Mesothelial cell of epicardium (in vitro differentiated cells): Measurements from ENCODE around the gene TEKT1. TPM values are rescaled to one million over a fixed set of nuclear protein-coding genes. Genes with fewer than 3 reads are reported as not detected.

ENCODE experiments used
- DNase-seq, 2 experiments: peaks; one replicate each; pipeline ENCODE4 v3.0.0; 2021; ENCODE audit warnings: low spot score in 2 of 2; ENCODE audit not compliant: unreplicated experiment in 2 of 2
- H3K27ac Mint-ChIP-seq: 2 replicates; pipeline ENCODE4 v1.8.0; 2021; ENCODE audit warnings: mixed read lengths
- H3K27me3 Mint-ChIP-seq: 2 replicates; pipeline ENCODE4 v1.8.0; 2021; ENCODE audit warnings: low read depth, mixed read lengths
- H3K36me3 Mint-ChIP-seq: 2 replicates; pipeline ENCODE4 v1.8.0; 2021; ENCODE audit warnings: mixed read lengths
- H3K4me1 Mint-ChIP-seq: 2 replicates; pipeline ENCODE4 v1.8.0; 2021; ENCODE audit warnings: mixed read lengths
- H3K4me3 Mint-ChIP-seq: 2 replicates; pipeline ENCODE4 v1.8.0; 2021; ENCODE audit warnings: mild to moderate bottlenecking, moderate library complexity, mixed read lengths
- H3K9me3 Mint-ChIP-seq: 2 replicates; pipeline ENCODE4 v1.8.0; 2021; ENCODE audit warnings: mixed read lengths
- CTCF ChIP-seq: fragments of 200-600 bp; sonication (generic); IDR thresholded peaks from one replicate; pipeline ENCODE4 v1.5.0; 2021; ENCODE audit warnings: antibody characterized with exemption; ENCODE audit not compliant: unreplicated experiment
- total RNA-seq: library from RNA; stranded (reverse); gene quantifications from 3 replicates; pipeline ENCODE4 v1.2.1, GENCODE V29; 2021

TEKT1 gene
- total RNA-seq, 1 donor from 2014 or later, result not detected

GRCh38 chr17:6772016-6772415 is 59.5 kb downstream of the TEKT1 start:
- no peak for TF ChIP-seq CTCF
- no peak for DNase-seq
- H3K36me3 Mint-ChIP-seq, result peaks cover 7% of the 10 kb centered on the region
- H3K27ac Mint-ChIP-seq, result no peak overlapping the region
- H3K4me3 Mint-ChIP-seq, result no peak overlapping the region
- peaks cover 33% of the 10 kb centered on the region for H3K9me3 Mint-ChIP-seq
- no peaks in the 10 kb centered on the region for H3K4me1 Mint-ChIP-seq
- H3K27me3 Mint-ChIP-seq, result peaks cover 60% of the 10 kb centered on the region

GRCh38 chr17:6768447-6768846 is 63.1 kb downstream of the TEKT1 start:
- Mint-ChIP-seq H3K4me1 (no peaks in the 10 kb centered on the region), H3K27me3 (peaks cover 48% of the 10 kb centered on the region), H3K27ac (no peak overlapping the region), H3K36me3 (peaks cover 6% of the 10 kb centered on the region), H3K4me3 (no peak overlapping the region), H3K9me3 (peaks cover 27% of the 10 kb centered on the region)
- no peak for DNase-seq
- no peak for TF ChIP-seq CTCF

- TF ChIP-seq CTCF, result no peak
- Mint-ChIP-seq H3K9me3 (peaks cover 4% of the 10 kb centered on the region), H3K27me3 (peaks cover 64% of the 10 kb centered on the region)
Observed at GRCh38 chr17:6761779-6762178, 69.8 kb downstream of the TEKT1 start.

GRCh38 chr17:6757747-6758146 is 73.8 kb downstream of the TEKT1 start:
- H3K4me1 Mint-ChIP-seq, result peaks cover 11% of the 10 kb centered on the region
- no peaks in the 10 kb centered on the region for H3K36me3 Mint-ChIP-seq
- DNase-seq, result no peak
- H3K9me3 Mint-ChIP-seq, result no peaks in the 10 kb centered on the region
- no peak overlapping the region for H3K4me3 Mint-ChIP-seq
- H3K27ac Mint-ChIP-seq, result no peak overlapping the region
- H3K27me3 Mint-ChIP-seq, result peaks cover 41% of the 10 kb centered on the region
- no peak for TF ChIP-seq CTCF

More at GRCh38 chr17:6761779-6762178, 69.8 kb downstream of the TEKT1 start:
- H3K36me3 Mint-ChIP-seq, result no peaks in the 10 kb centered on the region
- H3K27ac Mint-ChIP-seq, result no peak overlapping the region
- H3K4me1 Mint-ChIP-seq, result no peaks in the 10 kb centered on the region
- no peak overlapping the region for H3K4me3 Mint-ChIP-seq
- no peak for DNase-seq

GRCh38 chr17:6756425-6757031 is 75.0 kb downstream of the TEKT1 start:
- no peak for TF ChIP-seq CTCF
- Mint-ChIP-seq H3K4me1 (peaks cover 15% of the 10 kb centered on the region), H3K36me3 (no peaks in the 10 kb centered on the region), H3K27me3 (peaks cover 32% of the 10 kb centered on the region), H3K4me3 (peak overlapping the region; percentile 13), H3K27ac (no peak overlapping the region), H3K9me3 (no peaks in the 10 kb centered on the region)
- DNase-seq, result no peak

GRCh38 chr17:6755731-6756184 is 75.8 kb downstream of the TEKT1 start, which contains the start of gene XAF1:
Gene XAF1, plus strand, starts transcription at chr17:6756046. Its CDS starts 33 bp downstream, at chr17:6756079.
- Mint-ChIP-seq H3K4me1 (peaks cover 15% of the 10 kb centered on the region), H3K4me3 (peak within 1 kb of the TSS; percentile 13), H3K27me3 (peaks cover 29% of the 10 kb centered on the region), H3K36me3 (no peaks in the 10 kb centered on the region), H3K27ac (peak within 1 kb of the TSS; percentile 47), H3K9me3 (no peaks in the 10 kb centered on the region)
- DNase-seq, result no peak
- TF ChIP-seq CTCF, result no peak
